WTC11 (cell line): Measurements from ENCODE around the gene CCNJL. TPM values are rescaled to one million over a fixed set of nuclear protein-coding genes. Genes with fewer than 3 reads are reported as not detected.

Source experiments
- ATAC-seq: fragments of 200-7000 bp; cut with Tn5 transposase; 2 replicates; pipeline ENCODE4 v1.10.0; 2021; ENCODE audit warnings: mild to moderate bottlenecking, moderate library complexity
- CTCF ChIA-PET: fragments of 300-600 bp; sonication (Branson Sonifier 250); formaldehyde crosslinking; loops from one replicate; lab custom pipeline; 2021; ENCODE audit warnings: antibody characterized with exemption; lab: Charles Lee
- POLR2A ChIA-PET: fragments of 350-600 bp; sonication (Branson Sonifier 250); formaldehyde crosslinking; loops from one replicate; lab custom pipeline; 2021; ENCODE audit warnings: antibody characterized with exemption; lab: Charles Lee
- DNase-seq: peaks from one replicate; pipeline ENCODE4 v3.0.0; 2021; ENCODE audit warnings: low spot score
- H3K27ac Mint-ChIP-seq: 2 replicates; pipeline ENCODE4 v1.8.0; 2021; ENCODE audit warnings: mixed read lengths
- H3K27me3 Mint-ChIP-seq: 2 replicates; pipeline ENCODE4 v1.8.0; 2021; ENCODE audit warnings: low read depth, mild to moderate bottlenecking, moderate library complexity, mixed read lengths
- H3K36me3 Mint-ChIP-seq: 2 replicates; pipeline ENCODE4 v1.8.0; 2021; ENCODE audit warnings: mixed read lengths
- H3K4me1 Mint-ChIP-seq: 2 replicates; pipeline ENCODE4 v1.8.0; 2022; ENCODE audit warnings: mixed read lengths
- H3K4me3 Mint-ChIP-seq: 2 replicates; pipeline ENCODE4 v1.8.0; 2021; ENCODE audit warnings: mild to moderate bottlenecking, moderate library complexity, mixed read lengths
- H3K9me3 Mint-ChIP-seq: 2 replicates; pipeline ENCODE4 v1.8.0; 2021; ENCODE audit warnings: mixed read lengths
- ESRRA ChIP-seq: sonication (generic); formaldehyde crosslinking; IDR thresholded peaks from 2 replicates; pipeline ENCODE4 v1.8.1; 2022; ENCODE audit warnings: mild to moderate bottlenecking, missing genetic modification reagents, borderline replicate concordance
- ETV6 ChIP-seq: sonication (generic); formaldehyde crosslinking; IDR thresholded peaks from 2 replicates; pipeline ENCODE4 v1.8.1; 2022; ENCODE audit warnings: mild to moderate bottlenecking, missing genetic modification reagents
- GTF2I ChIP-seq: fragments of 250-450 bp; sonication (Bioruptor Pico); conservative IDR thresholded peaks from 2 replicates; pipeline ENCODE4 v1.4.0; 2021; ENCODE audit warnings: mild to moderate bottlenecking
- HMGA2 ChIP-seq: fragments of 250-450 bp; sonication (Bioruptor Pico); IDR thresholded peaks from 2 replicates; pipeline ENCODE4 v1.4.0; 2021; ENCODE audit warnings: mild to moderate bottlenecking, moderate library complexity
- JUN ChIP-seq: sonication (generic); formaldehyde crosslinking; IDR thresholded peaks from 2 replicates; pipeline ENCODE4 v1.8.0; 2023; ENCODE audit warnings: mild to moderate bottlenecking, missing genetic modification reagents
- KAT7 ChIP-seq: sonication (generic); formaldehyde crosslinking; IDR thresholded peaks from 2 replicates; pipeline ENCODE4 v1.8.1; 2023; ENCODE audit warnings: missing genetic modification reagents, mild to moderate bottlenecking, borderline replicate concordance
- MYBL2 ChIP-seq: sonication (generic); formaldehyde crosslinking; IDR thresholded peaks from 2 replicates; pipeline ENCODE4 v1.8.1; 2023; ENCODE audit warnings: mild to moderate bottlenecking, moderate library complexity, missing genetic modification reagents
- NFATC4 ChIP-seq: fragments of 250-450 bp; sonication (Bioruptor Pico); IDR thresholded peaks from 2 replicates; pipeline ENCODE4 v1.9.0; 2021; ENCODE audit warnings: mild to moderate bottlenecking
- NFE2L1 ChIP-seq: sonication (generic); formaldehyde crosslinking; IDR thresholded peaks from 2 replicates; pipeline ENCODE4 v1.8.1; 2023; ENCODE audit warnings: missing genetic modification reagents
- SMAD3 ChIP-seq: sonication (generic); formaldehyde crosslinking; IDR thresholded peaks from 2 replicates; pipeline ENCODE4 v1.8.0; 2022; ENCODE audit warnings: missing genetic modification reagents, mild to moderate bottlenecking, borderline replicate concordance
- TEAD1 ChIP-seq: sonication (generic); formaldehyde crosslinking; IDR thresholded peaks from 2 replicates; pipeline ENCODE4 v1.8.0; 2022; ENCODE audit warnings: mild to moderate bottlenecking, missing genetic modification reagents
- total RNA-seq: library from RNA; stranded (reverse); gene quantifications from 3 replicates; pipeline ENCODE4 v1.2.3, GENCODE V29; 2021
- TF ChIP-seq, protein P1 (sequence below): sonication (generic); formaldehyde crosslinking; IDR thresholded peaks from 2 replicates; pipeline ENCODE4 v1.8.0; 2022; ENCODE audit warnings: mild to moderate bottlenecking, missing genetic modification reagents
- TF ChIP-seq, protein P2 (sequence below): fragments of 250-450 bp; sonication (Bioruptor Pico); IDR thresholded peaks from 2 replicates; pipeline ENCODE4 v1.9.0; 2021; ENCODE audit warnings: mild to moderate bottlenecking, borderline replicate concordance
- TF ChIP-seq, protein P3 (sequence below): sonication (generic); formaldehyde crosslinking; IDR thresholded peaks from 2 replicates; pipeline ENCODE4 v1.8.1; 2022; ENCODE audit warnings: low read depth, missing genetic modification reagents, borderline replicate concordance
- TF ChIP-seq, protein P4 (sequence below): sonication (generic); formaldehyde crosslinking; IDR thresholded peaks from 2 replicates; pipeline ENCODE4 v1.8.0; 2023; ENCODE audit warnings: mild to moderate bottlenecking, missing genetic modification reagents
- TF ChIP-seq, protein P5 (sequence below): fragments of 250-450 bp; sonication (Bioruptor Pico); IDR thresholded peaks from 2 replicates; pipeline ENCODE4 v1.9.0; 2021; ENCODE audit warnings: mild to moderate bottlenecking

Gene CCNJL
- total RNA-seq, 1 experiment from 2014 or later = 31.3 TPM

DNA sequence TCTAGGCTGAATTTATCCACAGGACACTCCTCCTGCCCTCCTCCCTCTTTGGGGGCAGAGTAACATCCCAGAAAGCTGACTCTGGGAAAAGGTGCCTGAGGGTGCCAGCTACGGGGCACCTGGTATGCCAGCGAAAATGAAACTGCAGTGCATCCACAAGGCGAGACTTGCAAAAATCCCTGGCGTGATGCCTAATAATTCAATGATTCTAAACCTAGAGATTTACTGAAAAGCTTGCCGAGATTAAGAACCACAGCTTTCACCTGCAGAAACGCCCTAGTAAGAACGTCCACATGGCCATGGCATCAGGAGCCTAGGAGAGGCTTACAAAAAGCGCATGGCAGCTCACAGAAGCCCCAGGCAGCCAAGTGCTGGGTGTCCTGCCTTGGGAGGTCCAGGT, 20.9 kb downstream of the CCNJL start:
- DNase-seq = no peak
- ChIA-PET POLR2A (no interaction called here), CTCF (no interaction called here)
- Mint-ChIP-seq H3K4me3 (no peak overlapping the region), H3K36me3 (no peaks in the 10 kb centered on the region), H3K27me3 (no peaks in the 10 kb centered on the region), H3K9me3 (no peaks in the 10 kb centered on the region), H3K4me1 (peaks cover 68% of the 10 kb centered on the region), H3K27ac (no peak overlapping the region)
- ATAC-seq = no peak
- no peak for TF ChIP-seq ESRRA
- no peak for TF ChIP-seq GTF2I (CRISPR knock-in tag)
- no peak for TF ChIP-seq MYBL2 (CRISPR knock-in tag)
- TF ChIP-seq JUN (CRISPR knock-in tag) = no peak
- TF ChIP-seq, protein P1, sequence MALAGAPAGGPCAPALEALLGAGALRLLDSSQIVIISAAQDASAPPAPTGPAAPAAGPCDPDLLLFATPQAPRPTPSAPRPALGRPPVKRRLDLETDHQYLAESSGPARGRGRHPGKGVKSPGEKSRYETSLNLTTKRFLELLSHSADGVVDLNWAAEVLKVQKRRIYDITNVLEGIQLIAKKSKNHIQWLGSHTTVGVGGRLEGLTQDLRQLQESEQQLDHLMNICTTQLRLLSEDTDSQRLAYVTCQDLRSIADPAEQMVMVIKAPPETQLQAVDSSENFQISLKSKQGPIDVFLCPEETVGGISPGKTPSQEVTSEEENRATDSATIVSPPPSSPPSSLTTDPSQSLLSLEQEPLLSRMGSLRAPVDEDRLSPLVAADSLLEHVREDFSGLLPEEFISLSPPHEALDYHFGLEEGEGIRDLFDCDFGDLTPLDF (CRISPR knock-in tag) = no peak

DNA sequence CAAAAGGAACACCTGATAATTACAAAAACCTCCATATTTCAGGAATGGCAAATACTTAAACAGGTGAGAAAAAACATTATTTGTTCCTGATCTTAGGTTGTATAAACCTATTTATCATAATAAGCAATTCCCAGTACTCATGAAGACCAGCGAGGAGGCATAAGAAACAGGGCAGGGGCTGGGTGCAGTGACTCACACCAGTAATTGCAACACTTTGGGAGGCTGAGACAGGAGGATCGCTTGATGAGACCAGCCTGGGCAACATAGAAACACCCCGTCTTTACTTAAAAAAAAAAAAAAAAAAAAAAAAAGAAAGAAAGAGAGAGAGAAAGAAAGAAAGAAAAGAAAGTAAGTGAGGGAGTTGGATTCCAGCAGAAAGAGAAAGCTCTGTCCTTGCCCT, 21.6 kb downstream of the CCNJL start:
- no peaks in the 10 kb centered on the region for H3K36me3 Mint-ChIP-seq
- no peak for TF ChIP-seq ESRRA
- no peak for TF ChIP-seq NFE2L1
- TF ChIP-seq MYBL2 (CRISPR knock-in tag) = no peak
- TF ChIP-seq, protein P2, sequence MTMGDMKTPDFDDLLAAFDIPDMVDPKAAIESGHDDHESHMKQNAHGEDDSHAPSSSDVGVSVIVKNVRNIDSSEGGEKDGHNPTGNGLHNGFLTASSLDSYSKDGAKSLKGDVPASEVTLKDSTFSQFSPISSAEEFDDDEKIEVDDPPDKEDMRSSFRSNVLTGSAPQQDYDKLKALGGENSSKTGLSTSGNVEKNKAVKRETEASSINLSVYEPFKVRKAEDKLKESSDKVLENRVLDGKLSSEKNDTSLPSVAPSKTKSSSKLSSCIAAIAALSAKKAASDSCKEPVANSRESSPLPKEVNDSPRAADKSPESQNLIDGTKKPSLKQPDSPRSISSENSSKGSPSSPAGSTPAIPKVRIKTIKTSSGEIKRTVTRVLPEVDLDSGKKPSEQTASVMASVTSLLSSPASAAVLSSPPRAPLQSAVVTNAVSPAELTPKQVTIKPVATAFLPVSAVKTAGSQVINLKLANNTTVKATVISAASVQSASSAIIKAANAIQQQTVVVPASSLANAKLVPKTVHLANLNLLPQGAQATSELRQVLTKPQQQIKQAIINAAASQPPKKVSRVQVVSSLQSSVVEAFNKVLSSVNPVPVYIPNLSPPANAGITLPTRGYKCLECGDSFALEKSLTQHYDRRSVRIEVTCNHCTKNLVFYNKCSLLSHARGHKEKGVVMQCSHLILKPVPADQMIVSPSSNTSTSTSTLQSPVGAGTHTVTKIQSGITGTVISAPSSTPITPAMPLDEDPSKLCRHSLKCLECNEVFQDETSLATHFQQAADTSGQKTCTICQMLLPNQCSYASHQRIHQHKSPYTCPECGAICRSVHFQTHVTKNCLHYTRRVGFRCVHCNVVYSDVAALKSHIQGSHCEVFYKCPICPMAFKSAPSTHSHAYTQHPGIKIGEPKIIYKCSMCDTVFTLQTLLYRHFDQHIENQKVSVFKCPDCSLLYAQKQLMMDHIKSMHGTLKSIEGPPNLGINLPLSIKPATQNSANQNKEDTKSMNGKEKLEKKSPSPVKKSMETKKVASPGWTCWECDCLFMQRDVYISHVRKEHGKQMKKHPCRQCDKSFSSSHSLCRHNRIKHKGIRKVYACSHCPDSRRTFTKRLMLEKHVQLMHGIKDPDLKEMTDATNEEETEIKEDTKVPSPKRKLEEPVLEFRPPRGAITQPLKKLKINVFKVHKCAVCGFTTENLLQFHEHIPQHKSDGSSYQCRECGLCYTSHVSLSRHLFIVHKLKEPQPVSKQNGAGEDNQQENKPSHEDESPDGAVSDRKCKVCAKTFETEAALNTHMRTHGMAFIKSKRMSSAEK (CRISPR knock-in tag) = no peak
- TF ChIP-seq, protein P3, sequence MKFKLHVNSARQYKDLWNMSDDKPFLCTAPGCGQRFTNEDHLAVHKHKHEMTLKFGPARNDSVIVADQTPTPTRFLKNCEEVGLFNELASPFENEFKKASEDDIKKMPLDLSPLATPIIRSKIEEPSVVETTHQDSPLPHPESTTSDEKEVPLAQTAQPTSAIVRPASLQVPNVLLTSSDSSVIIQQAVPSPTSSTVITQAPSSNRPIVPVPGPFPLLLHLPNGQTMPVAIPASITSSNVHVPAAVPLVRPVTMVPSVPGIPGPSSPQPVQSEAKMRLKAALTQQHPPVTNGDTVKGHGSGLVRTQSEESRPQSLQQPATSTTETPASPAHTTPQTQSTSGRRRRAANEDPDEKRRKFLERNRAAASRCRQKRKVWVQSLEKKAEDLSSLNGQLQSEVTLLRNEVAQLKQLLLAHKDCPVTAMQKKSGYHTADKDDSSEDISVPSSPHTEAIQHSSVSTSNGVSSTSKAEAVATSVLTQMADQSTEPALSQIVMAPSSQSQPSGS (CRISPR knock-in tag) = no peak
- TF ChIP-seq KAT7 = no peak
- TF ChIP-seq NFATC4 = no peak
- no peak for TF ChIP-seq HMGA2
- TF ChIP-seq TEAD1 (CRISPR knock-in tag) = no peak
- TF ChIP-seq SMAD3 (CRISPR knock-in tag) = no peak
- no peak for TF ChIP-seq ETV6 (CRISPR knock-in tag)
- TF ChIP-seq, all 79 proteins: peak for 0

DNA sequence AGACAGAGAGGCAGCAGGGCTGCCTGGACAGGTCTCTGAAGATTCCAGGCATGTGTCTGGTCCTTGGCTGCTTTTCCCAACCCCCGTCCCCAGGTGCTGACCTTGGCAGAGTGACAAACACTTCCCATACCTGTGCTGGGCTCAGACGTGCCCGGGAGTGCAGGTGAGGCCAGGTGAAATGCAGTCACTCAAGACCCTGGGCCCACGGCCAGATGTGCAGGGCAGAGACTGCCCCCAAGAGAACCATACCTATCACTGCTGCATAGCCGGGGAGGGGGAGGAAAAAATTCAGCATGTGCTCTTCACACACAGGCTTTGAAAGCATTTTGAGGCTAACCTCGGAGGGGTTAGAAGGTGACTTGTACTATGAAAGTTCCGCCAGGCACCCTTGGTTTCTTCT, 22.6 kb downstream of the CCNJL start:
- POLR2A ChIA-PET = no interaction called here
- Mint-ChIP-seq H3K27me3 (no peaks in the 10 kb centered on the region), H3K9me3 (no peaks in the 10 kb centered on the region)
- TF ChIP-seq, protein P4, sequence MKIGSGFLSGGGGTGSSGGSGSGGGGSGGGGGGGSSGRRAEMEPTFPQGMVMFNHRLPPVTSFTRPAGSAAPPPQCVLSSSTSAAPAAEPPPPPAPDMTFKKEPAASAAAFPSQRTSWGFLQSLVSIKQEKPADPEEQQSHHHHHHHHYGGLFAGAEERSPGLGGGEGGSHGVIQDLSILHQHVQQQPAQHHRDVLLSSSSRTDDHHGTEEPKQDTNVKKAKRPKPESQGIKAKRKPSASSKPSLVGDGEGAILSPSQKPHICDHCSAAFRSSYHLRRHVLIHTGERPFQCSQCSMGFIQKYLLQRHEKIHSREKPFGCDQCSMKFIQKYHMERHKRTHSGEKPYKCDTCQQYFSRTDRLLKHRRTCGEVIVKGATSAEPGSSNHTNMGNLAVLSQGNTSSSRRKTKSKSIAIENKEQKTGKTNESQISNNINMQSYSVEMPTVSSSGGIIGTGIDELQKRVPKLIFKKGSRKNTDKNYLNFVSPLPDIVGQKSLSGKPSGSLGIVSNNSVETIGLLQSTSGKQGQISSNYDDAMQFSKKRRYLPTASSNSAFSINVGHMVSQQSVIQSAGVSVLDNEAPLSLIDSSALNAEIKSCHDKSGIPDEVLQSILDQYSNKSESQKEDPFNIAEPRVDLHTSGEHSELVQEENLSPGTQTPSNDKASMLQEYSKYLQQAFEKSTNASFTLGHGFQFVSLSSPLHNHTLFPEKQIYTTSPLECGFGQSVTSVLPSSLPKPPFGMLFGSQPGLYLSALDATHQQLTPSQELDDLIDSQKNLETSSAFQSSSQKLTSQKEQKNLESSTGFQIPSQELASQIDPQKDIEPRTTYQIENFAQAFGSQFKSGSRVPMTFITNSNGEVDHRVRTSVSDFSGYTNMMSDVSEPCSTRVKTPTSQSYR = 0 out of 2 replicates have a peak, but pooled peaks have one; percentile 49
- TF ChIP-seq, protein P5, sequence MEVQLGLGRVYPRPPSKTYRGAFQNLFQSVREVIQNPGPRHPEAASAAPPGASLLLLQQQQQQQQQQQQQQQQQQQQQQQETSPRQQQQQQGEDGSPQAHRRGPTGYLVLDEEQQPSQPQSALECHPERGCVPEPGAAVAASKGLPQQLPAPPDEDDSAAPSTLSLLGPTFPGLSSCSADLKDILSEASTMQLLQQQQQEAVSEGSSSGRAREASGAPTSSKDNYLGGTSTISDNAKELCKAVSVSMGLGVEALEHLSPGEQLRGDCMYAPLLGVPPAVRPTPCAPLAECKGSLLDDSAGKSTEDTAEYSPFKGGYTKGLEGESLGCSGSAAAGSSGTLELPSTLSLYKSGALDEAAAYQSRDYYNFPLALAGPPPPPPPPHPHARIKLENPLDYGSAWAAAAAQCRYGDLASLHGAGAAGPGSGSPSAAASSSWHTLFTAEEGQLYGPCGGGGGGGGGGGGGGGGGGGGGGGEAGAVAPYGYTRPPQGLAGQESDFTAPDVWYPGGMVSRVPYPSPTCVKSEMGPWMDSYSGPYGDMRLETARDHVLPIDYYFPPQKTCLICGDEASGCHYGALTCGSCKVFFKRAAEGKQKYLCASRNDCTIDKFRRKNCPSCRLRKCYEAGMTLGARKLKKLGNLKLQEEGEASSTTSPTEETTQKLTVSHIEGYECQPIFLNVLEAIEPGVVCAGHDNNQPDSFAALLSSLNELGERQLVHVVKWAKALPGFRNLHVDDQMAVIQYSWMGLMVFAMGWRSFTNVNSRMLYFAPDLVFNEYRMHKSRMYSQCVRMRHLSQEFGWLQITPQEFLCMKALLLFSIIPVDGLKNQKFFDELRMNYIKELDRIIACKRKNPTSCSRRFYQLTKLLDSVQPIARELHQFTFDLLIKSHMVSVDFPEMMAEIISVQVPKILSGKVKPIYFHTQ (CRISPR knock-in tag) = no peak
- TF ChIP-seq, all 79 proteins: peak for 1
- DNase-seq (peak; percentile 36), ATAC-seq (no peak)
- Mint-ChIP-seq H3K4me3 (0 out of 2 replicates have a peak overlapping the region, but pooled peaks have one; percentile 45), H3K27ac (peak overlapping the region; percentile 97), H3K4me1 (peaks cover 72% of the 10 kb centered on the region), H3K36me3 (peaks cover 9% of the 10 kb centered on the region)
- CTCF ChIA-PET = interaction anchor here (1.3 kb wide), 1 partner anchor 23 kb away, joined by 3 read pairs; no protein-coding TSS in a partner anchor

More for the DNA sequence above, 21.6 kb downstream of the CCNJL start:
- Mint-ChIP-seq H3K27ac (peak overlapping the region; percentile 57; the same call in 1 of the 2 replicates), H3K27me3 (no peaks in the 10 kb centered on the region), H3K4me3 (no peak overlapping the region), H3K9me3 (no peaks in the 10 kb centered on the region), H3K4me1 (peaks cover 72% of the 10 kb centered on the region)
- DNase-seq = no peak
- ATAC-seq = no peak
- ChIA-PET POLR2A (no interaction called here), CTCF (no interaction called here)
